HL-60/S4 treated with phorbol 12-myristate 13-acetate at 8.2 ng/mL for 4 days and 3 days (cell line): ENCODE measurements around the gene TYSND1.
"Not testable (repeated sequence)": the region's sequence is repeated elsewhere in the genome, so short reads cannot be mapped to it uniquely, and the experiment has no call there.

ENCODE experiments used
- in situ Hi-C: fragments of 300-500 bp; cut with MboI; formaldehyde crosslinking; loops from 2 replicates; pipeline ENCODE4 v1.15.0; 2022; ENCODE audit warnings: low sequenced_read_pairs

The TYSND1 gene

GRCh38 chr10:70135046-70135445, 11.5 kb downstream of the TYSND1 start:
- in situ Hi-C loops = no loop called here

- in situ Hi-C loops = no loop called here
Measured at GRCh38 chr10:70132098-70133029, 14.1 kb downstream of the TYSND1 start, which contains the start of gene AIFM2. Gene AIFM2 (minus strand): TSS chr10:70132825. CDS start chr10:70124084, 8,741 bp downstream.

GRCh38 chr10:70131560-70131937, 15.0 kb downstream of the TYSND1 start:
- in situ Hi-C loops = no loop called here

- in situ Hi-C loops = no loop called here
Measured at GRCh38 chr10:70130878-70131559, 15.5 kb downstream of the TYSND1 start.

GRCh38 chr10:70126700-70127395, 19.7 kb downstream of the TYSND1 start:
- in situ Hi-C loops = no loop called here

- in situ Hi-C loops = no loop called here
Measured at GRCh38 chr10:70125918-70126552, 20.5 kb downstream of the TYSND1 start.

GRCh38 chr10:70124918-70125317, 21.6 kb downstream of the TYSND1 start:
- in situ Hi-C loops = no loop called here

- in situ Hi-C loops = no loop called here
Measured at GRCh38 chr10:70124415-70124814, 22.1 kb downstream of the TYSND1 start.

GRCh38 chr10:70123817-70124216, 22.7 kb downstream of the TYSND1 start:
- in situ Hi-C loops = no loop called here

GRCh38 chr10:70123166-70123565, 23.3 kb downstream of the TYSND1 start:
- in situ Hi-C loops = not testable (repeated sequence)

GRCh38 chr10:70122742-70123141, 23.8 kb downstream of the TYSND1 start:
- in situ Hi-C loops = no loop called here

- in situ Hi-C loops = no loop called here
Measured at GRCh38 chr10:70121281-70121949, 25.1 kb downstream of the TYSND1 start.

GRCh38 chr10:70120417-70120816, 26.1 kb downstream of the TYSND1 start:
- in situ Hi-C loops = no loop called here

- in situ Hi-C loops = no loop called here
Measured at GRCh38 chr10:70119623-70120022, 26.9 kb downstream of the TYSND1 start.

GRCh38 chr10:70119197-70119596, 27.3 kb downstream of the TYSND1 start:
- in situ Hi-C loops = no loop called here

GRCh38 chr10:70118196-70118595, 28.3 kb downstream of the TYSND1 start:
- in situ Hi-C loops = no loop called here

- in situ Hi-C loops = no loop called here
Measured at GRCh38 chr10:70117646-70118045, 28.9 kb downstream of the TYSND1 start.

GRCh38 chr10:70115948-70116682, 30.4 kb downstream of the TYSND1 start:
- in situ Hi-C loops = no loop called here

- in situ Hi-C loops = no loop called here
Measured at GRCh38 chr10:70114902-70115301, 31.6 kb downstream of the TYSND1 start.

GRCh38 chr10:70112071-70112470, 34.4 kb downstream of the TYSND1 start:
- in situ Hi-C loops = no loop called here
